GM21390 (cell line): ENCODE measurements around the gene IRS1.
A peak's percentile ranks its signal among the peaks of the same experiment; 100 is the strongest.

Source experiments
- ATAC-seq: cut with Tn5 transposase; IDR thresholded peaks from one replicate; pipeline ENCODE4 v1.9.1; 2021; ENCODE audit not compliant: unreplicated experiment

IRS1 gene

DNA sequence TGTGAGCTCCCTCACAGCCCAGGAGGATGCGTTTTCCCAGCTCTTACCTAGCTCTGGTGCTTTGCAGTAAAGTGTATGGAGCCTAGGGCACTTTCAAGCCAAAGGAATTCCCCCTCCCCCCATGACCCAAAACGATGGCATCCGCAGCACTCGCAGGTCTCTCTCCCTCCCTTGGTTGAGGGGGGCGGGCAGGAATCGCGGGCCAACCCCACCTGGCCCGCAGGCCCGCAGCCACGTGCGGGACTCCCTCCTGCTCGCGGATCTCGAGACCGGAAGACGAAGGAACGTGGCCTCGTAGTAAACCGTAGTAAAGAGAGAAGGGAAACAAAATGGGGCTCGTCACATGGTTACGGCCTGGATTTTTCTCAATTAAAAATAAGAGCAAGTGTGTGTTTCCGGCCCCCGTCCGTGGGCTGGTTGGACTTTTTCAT, 8.5 kb downstream of the IRS1 start:
- peak; percentile 66 for ATAC-seq

DNA sequence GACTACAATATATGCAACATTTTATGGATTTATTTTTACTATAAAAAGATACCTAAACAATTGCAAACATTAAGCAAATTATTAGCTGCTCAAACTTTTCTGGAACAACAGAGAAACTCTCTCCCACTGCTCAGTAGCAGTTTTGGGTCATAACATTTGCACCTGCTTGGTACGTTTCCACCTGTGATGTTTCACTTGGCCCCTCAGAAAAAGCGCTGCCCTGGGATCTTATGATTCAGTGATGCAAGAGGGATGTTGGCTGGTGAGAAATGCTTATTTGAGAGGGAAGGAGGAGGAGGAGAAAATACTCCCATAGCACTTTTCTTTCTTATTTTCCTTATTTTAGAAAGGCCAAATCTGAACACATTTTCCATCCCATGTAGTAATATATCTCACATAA, 9.2 kb downstream of the IRS1 start:
- no peak for ATAC-seq

DNA sequence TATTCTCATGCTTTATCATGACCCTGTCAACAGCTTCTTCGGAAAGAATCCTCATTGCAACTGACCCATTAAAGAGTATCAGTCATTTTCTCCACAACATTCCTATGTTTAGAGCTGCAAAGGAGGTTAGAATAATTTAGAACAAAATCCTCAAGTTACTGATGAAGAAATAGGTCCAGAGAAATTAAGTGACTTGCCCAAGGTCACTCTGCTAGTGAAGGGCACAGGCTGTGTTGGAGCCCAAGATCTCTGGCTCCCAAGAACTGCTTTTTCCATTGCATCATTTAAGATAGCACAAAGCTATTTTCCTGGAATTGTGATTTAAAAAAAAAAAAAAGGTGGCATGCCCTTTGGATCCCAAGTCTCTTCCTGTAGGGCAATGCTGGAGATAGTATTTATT, 9.6 kb downstream of the IRS1 start:
- no peak for ATAC-seq

DNA sequence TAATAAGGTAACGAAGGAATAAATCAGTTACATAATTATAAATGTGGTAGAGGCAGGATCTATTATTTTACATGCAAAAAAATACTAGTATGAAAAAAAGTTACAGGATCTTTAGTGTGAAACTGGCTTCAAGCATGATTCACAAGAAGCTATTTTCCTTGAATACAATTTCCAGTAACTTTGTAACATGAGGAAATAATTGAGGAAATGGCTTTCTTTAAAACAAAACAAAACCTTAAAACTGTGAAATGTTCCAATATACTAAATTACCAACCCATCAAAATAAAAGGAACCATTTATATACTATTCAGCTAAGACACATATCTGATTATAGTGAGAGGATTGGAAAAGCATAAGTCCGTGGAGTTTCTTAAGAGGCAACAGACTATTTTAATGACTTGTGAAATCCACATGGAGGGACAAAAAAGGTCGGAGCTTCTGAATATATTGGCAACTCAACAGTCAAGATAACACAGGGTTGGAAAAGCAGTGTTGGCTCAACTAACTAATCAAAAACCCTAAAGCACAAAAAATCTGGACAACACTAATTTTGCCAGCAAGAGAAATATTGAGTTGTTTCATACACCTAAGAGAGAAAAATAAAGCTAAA, 10.6 kb downstream of the IRS1 start:
- ATAC-seq, result no peak

DNA sequence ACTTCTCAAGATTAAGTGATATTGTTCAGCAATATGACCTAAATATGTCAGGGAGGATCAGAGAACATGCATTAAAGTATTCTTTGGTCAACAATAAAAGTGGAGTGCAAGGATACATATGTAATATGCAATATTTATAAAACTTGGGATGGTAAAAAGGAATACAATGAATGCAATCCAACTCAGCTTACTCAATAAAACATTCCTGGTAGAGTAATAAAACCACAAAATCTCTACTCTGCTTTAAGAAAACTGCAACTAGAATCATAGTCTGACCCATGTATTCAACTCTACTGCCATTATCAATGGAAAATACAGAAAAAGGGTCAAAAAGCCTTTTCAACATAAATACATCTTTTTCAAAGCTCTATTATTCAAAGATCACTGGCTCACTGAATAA, 11.6 kb downstream of the IRS1 start:
- no peak for ATAC-seq

DNA sequence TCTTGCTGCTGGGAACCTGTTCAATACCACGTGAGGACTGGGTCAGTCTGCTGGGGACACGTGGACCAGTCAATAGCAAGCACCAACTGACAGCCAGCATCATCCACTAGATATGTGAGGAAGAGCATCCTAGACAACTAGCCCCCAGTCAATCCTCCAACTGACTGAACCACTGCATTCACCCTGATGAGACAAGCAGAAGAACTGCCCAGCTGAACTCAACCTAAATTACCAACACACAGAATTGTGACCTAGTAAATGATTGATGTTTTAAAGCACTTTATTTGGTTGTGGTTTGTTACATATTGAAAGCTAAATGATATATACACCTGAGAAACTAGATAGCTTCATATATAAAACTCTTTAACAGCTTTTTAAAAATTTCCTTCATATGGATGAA, 15.7 kb downstream of the IRS1 start:
- no peak for ATAC-seq

DNA sequence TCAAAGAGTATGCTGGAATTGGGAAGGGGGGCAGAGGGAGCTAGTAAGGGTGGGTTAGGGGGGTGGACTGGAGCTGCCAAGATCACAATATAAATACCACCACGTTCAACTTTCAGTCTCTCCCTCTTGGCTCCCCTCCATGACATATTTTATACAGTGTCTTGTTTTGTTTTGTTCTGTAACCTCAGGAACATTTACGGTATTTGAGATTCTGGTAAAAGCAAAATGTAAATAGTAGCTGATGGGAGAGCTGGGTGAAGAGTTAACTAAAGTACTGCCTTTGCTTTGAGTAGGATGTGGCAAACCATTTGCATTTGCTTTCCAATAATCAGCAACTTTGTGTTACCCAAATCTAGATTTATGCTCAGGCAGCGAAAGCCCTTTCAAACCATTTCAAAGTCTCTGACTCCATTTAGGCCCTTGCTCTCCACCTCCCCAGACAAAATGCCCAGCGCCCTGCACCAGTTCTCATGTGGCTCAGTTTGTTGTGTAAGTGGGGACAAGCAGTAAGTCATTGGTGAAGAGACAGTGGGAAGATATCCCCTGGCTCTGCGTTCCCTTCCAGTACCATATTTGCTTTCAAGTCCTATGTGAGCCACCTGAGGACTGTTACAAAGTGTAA, 17.4 kb downstream of the IRS1 start:
- no peak for ATAC-seq

DNA sequence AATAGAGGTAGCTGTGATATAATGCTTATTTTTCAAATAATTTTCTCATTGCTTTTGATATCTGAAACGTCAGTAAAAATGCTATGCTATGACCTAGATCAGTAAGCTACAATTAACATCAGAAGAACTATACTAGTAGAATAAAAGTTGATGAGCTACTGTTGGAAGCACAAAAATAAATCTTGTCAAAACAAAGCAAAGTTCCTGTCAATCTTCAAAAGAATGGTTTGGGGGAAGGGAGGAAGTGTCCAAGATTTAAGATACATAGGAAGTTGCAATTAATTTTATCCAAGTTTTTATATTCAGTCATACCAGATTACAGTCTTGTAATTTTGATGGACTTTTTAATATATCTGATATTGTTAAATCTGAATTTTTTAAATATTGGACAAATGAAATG, 19.2 kb downstream of the IRS1 start:
- ATAC-seq, result no peak

DNA sequence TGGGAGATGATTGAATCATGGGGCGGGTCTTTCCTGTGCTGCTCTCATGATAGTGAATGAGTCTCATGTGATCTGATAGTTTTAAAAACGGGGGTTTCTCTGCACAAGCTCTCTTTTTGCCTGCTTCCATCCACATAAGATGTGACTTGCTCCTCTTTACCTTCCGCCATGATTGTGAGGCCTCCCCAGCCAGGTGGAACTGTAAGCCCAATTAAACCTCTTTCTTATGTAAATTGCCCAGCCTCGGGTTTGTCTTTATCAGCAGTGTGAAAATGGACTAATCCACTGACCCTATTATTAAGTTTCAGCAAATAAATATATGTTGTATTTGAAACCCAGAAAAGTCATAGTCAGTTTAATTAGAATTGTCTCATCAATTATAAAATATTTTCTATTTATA, 22.0 kb downstream of the IRS1 start:
- no peak for ATAC-seq

DNA sequence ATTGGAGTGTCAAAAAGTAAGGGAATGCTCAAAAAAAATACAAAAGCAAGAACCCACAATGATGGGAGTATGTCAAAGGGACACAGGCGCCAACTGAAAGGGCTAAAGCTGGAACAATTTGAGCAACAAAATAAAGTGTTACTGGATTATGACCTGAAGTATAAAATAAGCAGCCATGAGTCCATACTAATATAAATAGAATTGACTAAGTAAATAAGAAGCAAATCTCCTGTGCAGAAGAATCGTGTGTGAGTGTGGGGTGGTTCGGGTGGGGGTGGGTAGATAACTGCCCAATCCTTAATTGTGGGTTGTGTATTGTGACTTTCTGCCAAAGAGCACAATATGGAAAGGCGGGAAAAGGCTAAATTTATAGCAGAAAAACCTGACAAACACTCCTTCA, 23.5 kb downstream of the IRS1 start:
- ATAC-seq, result no peak

DNA sequence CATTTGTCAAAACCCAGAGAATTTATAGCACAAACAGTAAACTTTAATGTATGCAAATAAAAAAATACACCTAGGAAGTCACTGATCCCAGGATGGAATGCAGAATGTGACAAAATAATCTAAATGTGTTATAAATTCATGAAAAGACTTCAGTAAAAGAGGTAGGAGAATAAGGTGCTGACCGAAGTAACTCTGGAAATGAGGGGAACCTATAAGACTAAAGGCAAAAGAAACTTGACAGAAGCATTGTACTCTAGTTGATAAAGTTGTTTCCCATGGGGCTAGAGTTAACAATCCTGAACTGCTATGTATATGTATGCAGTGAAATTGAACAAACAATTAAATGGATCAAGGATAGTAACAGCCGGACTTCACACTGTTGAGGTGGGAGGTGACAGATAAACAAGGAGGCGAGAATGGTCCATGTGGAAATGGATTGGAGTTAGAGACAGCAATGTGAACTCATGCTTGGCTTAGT, 24.5 kb downstream of the IRS1 start:
- ATAC-seq, result no peak

DNA sequence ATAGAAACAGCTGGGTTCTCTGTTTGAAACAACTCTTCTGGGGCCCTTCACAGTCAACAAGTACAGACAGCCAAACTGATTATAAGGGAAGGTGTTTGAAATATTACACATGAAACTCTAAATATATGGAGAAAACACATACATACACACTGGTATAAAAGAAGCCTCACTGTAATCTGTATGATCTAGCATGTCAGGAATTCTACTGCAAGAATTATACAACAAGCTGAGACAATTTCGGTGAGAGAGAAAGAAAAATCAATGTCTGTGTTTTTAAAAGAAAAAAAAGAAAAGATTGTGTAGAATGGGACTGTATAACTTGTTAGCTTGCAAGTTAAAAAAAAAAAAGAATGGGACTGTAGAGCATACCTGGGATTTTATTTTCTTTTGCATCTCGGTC, 26.3 kb downstream of the IRS1 start:
- ATAC-seq, result peak; percentile 26

DNA sequence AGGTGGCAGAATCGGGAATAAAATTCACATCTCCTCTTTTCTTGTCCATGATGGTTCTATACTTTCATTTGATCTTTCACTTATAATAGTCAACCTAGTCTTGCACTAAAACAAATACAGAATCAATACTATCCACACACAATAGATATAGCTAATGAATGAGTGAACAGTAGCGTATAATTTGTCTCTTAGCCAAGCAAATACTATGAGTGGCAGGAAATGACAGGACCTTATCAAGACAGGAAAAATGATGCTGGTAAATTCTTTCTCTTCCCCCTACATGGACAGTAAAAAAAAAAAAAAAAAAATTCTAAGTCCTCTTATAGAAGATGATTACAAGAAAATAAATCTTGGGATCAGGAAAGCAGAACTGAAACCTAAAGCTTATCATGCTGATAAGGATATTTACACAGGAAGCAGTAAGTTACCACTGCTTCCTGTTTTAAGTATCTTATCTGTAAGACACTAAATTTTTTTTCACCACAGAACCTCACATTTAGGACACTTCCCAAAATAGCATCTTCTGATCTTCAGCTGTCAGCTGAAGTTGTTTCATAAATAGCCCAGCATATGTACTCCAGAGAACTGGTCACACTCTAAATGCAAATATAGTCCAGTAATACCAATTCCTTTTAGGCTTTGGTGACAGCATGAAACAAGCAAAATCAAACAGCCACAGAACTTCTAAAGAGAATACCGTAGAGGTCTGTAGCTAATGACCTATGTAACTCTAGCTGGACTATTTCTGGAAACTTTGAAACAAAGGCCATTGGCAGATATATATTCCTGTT, 27.0 kb downstream of the IRS1 start:
- peak; percentile 98 for ATAC-seq

DNA sequence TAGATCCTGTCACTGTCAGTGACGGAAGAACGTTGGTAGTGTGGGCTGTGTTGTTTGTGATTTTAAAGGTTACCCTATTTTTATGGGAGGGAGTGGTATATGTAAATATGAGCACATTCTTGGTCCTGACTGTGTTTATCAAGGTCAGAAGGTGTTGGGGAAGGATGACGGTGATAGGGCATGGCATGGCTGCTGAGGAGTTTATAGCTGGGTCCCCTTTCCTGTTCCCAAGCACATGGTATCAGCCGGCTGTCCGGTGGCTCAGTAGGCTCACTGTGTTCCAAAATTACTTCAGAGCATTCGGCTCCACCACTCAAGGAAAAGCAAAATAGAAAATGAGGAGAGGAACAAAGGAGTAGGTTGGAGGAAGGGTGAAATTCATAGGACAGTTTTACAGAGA, 28.6 kb downstream of the IRS1 start:
- no peak for ATAC-seq

DNA sequence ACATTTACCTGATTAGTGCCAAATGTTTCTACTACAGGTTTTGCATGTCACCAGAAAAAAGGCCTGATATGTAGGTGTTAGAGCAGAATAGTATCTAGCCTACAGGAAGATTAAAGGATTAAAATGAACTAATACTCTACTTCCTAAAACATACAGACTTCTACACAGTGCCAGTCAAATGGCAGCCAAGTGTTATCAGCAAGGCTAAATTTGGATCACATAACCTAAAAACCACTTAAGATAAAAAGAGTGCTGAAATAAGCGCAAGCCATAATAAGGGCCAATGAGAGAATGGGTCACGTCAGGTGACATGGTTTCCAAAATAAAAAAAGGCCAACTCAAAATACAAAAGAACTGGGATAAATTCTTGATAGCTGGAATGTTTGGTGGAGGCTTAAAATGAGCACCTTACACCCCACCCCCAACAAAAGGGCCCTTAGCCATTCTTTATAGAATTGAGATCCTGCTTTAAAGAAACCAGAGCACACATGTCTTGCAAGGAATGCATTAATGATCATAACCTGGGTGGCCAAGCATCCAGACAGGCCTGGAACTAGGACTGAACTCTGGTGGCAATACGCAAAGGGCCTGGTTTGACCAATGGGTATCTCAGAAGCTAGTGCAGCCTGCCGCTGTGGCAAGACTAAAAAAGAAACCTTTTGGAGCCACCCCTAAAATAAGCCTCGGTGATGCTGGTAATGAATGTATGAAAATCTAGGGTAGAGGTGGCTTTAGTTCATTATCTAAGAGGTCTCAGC, 32.4 kb downstream of the IRS1 start:
- ATAC-seq, result no peak

DNA sequence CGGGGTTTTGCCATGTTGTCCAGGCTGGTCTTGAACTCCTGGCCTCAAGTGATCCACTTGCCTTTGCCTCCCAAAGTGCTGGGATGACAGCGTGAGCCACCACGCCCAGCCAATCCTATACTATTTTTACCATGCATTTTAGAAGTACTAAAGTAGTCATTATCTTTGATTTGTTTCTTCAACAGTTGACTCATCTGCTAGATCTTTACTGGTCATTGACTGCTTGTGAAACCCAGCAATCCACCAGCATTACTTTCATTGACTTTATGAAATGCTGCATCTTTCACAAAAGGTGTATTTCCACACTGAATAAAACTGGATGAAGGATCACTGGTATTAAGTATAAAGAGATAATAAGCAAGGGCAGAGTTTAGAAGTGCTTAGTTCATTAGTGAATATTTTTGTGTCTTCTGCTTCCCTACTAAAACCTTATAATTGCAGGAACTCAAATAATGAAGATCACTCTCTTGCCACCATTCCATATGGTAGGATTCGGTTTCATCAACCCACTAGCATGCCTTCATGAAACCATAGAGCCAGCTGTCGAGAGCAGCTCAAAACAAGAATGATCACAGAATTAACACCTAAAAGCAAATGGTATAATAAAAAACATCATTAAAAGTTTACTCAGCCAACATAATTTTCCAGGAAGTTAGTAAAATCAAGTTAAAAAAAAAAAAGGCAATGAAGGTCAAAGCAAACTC, 33.1 kb downstream of the IRS1 start:
- ATAC-seq, result no peak

DNA sequence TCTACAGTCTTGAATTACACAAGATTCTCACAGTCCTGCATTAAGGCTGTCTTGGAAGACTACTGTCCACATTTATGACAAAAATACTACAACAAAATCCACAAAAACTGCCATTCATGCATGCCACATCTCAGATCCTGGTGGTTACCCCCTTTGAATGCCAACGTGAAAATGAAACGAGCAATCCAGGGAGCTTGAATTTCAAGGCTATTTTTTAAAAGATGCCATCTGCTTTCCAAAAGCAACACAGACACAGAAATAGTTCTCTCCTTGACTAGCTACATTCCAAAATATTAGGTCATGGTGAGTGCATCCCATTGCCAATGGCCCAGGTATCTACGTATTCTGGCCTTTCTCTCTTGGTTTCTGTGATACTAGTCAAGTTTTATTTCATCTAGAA, 36.3 kb downstream of the IRS1 start:
- no peak for ATAC-seq

DNA sequence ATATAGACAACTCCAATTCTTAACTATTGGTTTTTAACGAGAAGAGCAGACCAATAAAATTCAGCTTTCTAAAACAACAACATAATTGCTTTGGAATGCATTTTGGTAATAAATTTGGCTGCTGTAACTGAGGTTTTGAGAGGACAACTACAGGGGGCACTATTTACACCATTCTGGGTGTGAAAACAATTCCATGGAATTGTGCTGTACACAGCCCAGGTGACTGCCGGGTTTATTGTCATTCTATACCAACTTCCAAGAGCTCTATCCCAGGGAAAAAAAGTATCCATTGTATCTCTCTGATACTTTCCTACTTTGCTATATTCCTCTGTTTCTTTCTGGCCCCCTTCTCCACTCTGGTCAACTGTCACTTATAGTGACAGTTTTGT, 38.4 kb downstream of the IRS1 start:
- ATAC-seq, result no peak

DNA sequence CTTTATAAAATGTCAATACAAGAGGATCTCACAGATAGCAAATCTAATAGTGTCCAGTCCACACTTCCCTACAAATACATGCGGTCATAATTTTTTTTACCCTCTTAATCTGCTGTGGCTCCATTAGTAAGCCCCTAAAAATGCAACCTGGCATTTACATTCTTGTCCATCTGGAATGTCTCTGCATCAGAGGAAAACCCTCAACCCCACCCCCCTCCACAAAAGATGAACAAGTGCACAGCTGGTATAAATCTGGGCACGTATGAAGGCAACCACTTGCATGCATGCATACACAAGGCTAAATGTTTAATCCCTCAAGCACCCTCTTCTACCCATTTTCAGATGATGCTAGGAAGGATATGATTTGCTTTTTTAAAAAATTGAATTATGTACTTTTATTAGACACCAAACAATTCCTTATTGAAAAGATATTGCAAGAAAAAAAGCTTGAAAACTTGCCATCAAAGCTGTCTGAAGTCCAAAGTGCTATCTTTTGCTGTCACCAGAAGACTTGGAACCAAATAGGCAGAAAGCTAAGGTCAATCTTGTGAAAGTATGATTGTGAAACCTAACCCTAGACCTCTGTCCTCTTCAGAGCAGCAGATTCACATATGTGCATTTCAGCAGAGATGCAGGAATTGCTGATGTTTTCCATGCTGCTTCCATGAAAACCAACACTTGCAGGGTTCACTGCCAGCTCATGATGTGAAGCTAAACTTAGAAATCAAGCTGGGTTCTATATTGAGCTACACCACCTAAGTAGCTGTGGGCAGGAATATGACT, 39.0 kb downstream of the IRS1 start:
- ATAC-seq, result no peak

DNA sequence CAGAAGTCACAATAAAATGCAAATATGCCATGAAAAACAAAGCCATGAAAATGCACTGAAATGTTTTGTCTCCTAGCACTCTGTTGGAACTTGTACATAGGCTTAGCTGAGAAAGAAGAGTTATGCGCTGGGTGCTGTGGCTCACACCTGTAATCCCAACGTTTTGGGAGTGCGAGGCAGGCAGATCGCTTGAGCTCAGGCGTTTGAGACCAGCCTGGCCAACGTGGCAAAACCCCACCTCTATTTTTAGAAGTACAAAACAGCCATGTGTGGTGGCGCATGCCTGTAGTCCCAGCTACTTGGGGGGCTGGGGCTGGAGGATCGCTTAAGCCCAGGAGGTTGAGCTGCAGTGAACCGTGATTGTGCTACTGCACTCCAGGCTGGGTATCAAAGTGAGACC, 39.9 kb downstream of the IRS1 start:
- ATAC-seq, result no peak
